Mammary epithelial cell (primary cell): ENCODE data around the gene PAPLN.

Source experiments
- CTCF ChIP-seq, 2 donors: IDR thresholded peaks in 1 of 2; conservative IDR thresholded peaks in 1 of 2; 2 replicates each; pipeline ENCODE4 v1.5.1; 2011 to 2012; ENCODE audit warnings: inconsistent platforms in 2 of 2, low read length in 2 of 2, mild to moderate bottlenecking in 2 of 2, control low read depth in 1 of 2, low read depth in 1 of 2; ENCODE audit not compliant: insufficient read depth in 1 of 2; ENCODE audit errors: extremely low read depth in 1 of 2
- EZH2 ChIP-seq: IDR thresholded peaks from 2 replicates; pipeline ENCODE4 v1.6.1; 2012; ENCODE audit warnings: low read length, inconsistent platforms, borderline replicate concordance

DNA sequence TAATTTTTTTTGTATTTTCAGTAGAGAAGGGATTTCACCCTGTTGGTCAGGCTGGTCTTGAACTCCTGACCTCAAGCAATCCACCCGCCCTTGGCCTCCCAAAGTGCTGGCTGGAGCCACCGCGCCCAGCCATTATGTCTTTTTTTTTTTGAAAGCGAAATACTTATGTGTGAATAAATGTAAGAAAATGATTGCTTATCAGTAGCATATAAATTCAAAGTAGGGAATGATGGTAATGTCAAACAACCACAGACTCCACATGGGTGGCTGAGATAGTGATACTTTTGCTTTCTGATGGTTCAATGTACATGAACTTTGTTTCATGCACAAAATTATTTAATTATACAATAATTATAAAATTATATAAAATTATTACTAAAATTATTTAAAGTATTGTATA lies 75.8 kb downstream of the PAPLN start:
- TF ChIP-seq CTCF (conservative IDR thresholded peaks at IDR 0.05 in 1 of 2, IDR thresholded peaks at IDR 0.05 in 1 of 2; ENCODE audit: extremely low read depth in 1 of 2, insufficient read depth in 1 of 2, low read depth in 1 of 2, low read length in 2 of 2), result no peak
- no peak for TF ChIP-seq EZH2
